NCI-H69 (cell line): ENCODE measurements around the gene GMPS.
"Not testable (repeated sequence)": the region's sequence is repeated elsewhere in the genome, so short reads cannot be mapped to it uniquely, and the experiment has no call there.

ENCODE experiments used
- DNase-seq: peaks from one replicate; lab custom pipeline; 2025; lab: John Stamatoyannopoulos, UW

The GMPS gene

DNA sequence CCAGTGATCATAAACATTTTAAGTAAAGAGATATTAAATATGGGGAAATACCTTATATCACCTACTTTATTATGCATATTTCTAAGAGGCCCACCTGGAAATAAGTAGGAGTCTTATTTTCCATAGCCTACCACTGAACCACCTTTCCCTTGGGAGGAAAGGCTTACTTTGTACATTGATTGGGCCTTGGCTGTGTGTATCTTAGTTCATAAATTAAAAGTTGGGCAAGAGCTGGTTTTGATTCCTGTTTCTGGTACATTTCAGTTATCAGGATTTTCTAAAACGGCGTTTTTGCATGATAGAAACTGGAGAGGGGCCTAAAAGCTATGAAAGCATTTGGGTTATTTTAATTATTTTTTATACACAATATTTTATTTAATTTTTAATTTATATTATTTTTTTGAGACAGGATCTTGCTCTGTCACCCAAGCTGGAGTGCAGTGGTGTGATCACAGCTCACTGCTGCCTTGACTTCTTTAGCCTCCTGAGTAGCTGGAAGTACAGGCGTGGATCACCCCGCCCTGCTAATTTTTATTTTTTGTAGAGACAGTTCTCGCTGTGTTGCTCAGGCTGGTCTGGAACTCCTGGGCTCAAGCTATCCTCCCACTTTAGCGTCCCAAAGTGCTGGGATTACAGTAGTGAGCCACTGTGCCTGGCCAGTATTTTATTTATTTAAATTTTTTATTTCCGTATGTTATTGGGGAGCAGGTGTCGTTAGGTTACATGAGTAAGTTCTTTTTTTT lies 2.6 kb downstream of the GMPS start:
- no peak for DNase-seq

GRCh38 chr3:155876037-155876436 lies 5.6 kb downstream of the GMPS start:
- peak; percentile 5 for DNase-seq

GRCh38 chr3:155876503-155876902 lies 6.1 kb downstream of the GMPS start:
- DNase-seq = no peak

DNA sequence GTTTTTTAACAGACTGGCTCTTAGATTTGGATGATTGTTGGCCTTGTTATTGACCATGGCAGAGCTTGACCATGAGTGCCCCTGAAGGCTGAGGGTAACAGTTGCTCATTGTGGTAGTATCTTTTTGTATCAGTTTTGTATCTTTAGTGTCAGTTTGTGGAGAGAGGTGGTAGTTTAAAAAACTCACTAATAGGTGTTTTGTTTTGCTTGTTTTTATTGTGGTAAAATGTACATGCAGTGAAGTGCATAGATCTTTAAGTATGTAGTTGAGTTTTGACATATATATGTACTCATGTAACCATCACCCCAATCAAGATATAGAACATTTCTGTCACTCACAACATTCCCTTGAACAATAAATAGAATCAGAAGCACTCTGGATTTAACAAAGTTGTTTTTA lies 9.8 kb downstream of the GMPS start:
- DNase-seq = no peak

GRCh38 chr3:155884292-155884691 lies 13.8 kb downstream of the GMPS start:
- DNase-seq = no peak

GRCh38 chr3:155885292-155885691 lies 14.8 kb downstream of the GMPS start:
- no peak for DNase-seq

- DNase-seq = not testable (repeated sequence)
These were observed 15.9 kb downstream of the GMPS start for GRCh38 chr3:155886348-155886747.

GRCh38 chr3:155886915-155887314 lies 16.5 kb downstream of the GMPS start:
- DNase-seq = no peak

- DNase-seq = no peak
These were observed 18.8 kb downstream of the GMPS start for GRCh38 chr3:155889212-155889611.

GRCh38 chr3:155889952-155890351 lies 19.5 kb downstream of the GMPS start:
- DNase-seq = no peak

- DNase-seq = peak; percentile 23
These were observed 20.3 kb downstream of the GMPS start for GRCh38 chr3:155890671-155891190.

DNA sequence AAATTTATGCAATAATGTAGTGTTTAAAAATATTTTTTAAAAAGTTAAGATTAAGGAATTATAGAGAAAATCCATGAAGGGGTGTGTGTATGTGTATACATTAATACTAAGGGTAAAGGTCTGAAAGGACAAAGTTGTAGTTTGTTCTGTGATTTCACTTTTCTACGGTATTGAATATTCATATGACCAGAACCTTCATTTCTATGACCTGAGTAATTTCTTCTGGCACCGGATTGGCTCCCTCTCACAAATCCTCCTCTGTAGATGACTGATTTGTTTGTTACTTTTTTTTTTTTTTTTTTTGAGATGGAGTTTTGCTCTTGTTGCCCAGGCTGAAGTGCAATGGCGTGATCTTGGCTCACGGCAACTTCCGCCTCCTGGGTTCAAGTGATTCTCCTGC lies 20.9 kb downstream of the GMPS start:
- no peak for DNase-seq

DNA sequence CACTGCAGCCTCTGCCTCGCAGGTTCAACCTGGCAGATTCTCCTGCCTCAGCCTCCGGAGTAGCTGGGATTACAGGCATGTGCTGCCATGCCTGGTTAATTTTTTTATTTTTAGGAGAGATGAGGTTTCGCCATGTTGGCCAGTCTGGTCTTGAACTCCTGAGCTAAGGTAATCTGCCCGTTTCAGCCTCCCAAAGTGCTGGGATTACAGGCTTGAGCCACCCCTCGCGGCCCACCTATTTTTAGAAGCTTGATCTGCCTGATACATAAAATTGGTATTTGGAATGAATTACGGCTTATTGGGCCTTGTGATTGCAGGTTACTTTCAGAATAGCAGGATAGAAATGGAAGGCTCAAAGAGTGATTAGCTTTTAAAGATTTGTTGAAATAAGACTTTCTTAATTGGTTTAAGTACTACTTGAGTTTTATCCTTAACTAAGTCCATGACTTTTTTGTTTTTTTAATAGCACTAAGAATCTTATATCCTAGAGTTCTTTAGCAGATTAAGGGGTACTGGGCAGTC lies 25.0 kb downstream of the GMPS start:
- no peak for DNase-seq

- no peak for DNase-seq
These were observed 36.5 kb downstream of the GMPS start for GRCh38 chr3:155906900-155907299.

DNA sequence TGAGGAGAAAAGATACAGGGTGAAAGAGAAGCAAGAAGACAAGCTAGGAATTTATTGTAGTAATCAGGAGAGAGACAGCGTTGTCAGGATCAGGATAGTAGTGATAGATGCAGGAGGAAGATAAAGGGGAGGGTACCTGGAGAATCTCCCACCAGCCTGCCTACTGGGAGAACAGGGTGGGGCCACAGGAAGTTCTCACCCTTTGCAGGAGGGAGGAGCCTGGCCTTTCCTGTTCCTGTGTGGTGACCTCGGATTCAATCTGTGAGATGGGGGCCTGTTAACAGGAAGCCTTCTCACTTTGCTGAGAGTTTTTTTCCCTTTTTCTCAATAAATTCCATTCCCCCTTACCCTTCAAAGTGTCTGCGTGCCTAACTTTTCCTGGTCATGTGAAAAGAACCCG lies 37.6 kb downstream of the GMPS start:
- DNase-seq = no peak

DNA sequence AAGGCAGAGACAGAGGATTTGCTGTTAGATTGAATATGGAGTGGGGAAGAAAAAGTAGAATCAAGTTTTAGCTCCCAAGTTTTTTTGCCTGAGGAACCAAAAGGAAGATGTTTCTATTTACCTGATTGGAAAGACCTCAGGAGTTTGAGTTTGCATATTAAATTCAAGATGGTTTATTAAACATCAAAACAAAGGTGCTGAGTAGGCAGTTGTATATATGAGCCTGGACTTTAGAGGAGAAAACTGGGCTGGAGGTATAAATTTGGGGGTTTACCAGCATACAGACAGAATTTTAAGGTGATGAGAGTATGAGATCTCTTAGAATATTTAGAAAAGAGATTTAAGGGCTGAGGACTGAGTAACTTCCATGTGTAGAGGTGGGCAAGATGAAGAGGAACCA lies 38.2 kb downstream of the GMPS start:
- no peak for DNase-seq

- DNase-seq = no peak
These were observed 41.6 kb downstream of the GMPS start for GRCh38 chr3:155912090-155912489.

DNA sequence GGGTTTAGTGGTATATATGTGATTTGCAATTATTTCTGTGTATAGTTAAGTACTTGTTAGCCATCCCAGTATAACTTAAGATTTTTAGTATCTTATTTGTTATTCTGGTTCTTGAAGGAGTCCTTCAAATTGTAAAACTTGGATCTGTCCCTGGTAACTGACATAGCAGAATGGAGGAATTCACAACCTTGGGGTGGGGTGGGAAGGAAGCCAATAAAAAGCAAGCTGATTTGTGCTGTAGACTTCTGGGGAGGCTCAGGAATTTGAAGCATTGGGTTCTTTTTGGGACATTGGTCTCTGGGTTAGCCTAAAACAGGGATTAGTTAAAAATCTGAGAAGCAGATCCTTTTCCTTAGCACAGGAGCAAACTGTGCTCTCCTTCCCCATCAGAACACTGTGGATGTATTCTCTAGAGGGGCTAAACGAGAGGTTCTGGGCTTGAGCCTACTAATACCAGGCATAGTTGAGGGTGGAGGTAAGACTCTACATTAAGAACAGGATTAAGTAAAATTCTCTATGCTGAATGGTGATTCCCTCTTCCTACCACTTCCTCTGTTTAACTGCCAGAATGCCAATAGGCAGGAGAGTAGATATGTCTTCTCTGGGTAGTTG lies 42.2 kb downstream of the GMPS start:
- no peak for DNase-seq

DNA sequence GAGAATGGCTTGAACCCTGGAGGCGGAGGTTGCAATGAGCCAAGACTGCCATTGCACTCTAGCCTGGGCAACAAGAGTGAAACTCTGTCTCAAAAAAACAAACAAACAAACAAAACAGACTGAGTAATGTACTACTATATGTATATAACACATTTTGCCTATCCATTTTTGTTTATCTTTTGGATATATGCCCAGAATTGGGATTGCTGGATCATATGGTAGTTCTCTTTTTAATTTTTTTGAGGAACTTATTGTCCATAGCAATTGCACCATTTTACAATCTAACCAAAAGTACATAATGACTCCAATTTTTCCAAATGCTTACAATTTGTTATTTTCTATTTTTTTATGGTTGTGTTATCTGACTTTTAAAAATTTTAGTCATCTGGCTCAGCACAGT lies 47.3 kb downstream of the GMPS start:
- no peak for DNase-seq

DNA sequence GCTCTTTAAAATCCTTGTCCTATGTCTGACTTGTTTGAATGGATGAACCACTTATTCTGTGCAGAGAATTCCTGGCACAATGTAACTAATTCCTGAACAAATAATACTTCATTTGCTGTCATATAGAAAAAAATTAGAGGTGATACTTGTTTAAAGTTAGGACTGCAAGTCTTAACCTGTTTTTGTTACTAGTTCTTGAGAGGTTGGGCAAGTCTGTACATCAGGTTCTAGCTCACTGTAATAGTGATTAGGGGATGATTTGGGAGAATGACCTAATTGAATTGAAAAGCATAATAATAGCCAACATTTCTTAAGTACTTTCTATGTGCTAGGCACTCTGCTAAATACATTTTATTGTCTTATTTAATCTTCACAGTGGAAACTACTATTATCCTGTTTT lies 49.3 kb downstream of the GMPS start:
- DNase-seq = no peak

- no peak for DNase-seq
These were observed 51.0 kb downstream of the GMPS start for GRCh38 chr3:155921486-155921885.

DNA sequence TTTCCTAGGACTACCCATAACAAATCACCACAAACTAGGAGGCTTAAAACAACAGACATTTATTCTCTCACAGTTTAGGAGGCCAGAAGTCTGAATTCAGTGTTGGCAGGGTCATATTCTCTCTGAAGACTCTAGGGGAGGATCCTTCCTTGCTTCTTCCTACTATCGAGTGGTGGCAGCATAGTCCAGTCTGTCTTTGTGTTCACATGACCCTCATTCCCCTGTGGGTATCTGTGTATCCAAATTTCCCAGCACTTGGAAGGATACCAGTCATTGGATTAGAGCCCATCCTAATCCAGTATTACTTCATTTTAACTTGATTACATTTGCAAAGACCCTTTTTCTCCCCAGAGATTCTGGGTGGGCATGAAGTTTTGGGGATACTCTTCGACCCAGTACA lies 63.8 kb downstream of the GMPS start:
- no peak for DNase-seq

DNA sequence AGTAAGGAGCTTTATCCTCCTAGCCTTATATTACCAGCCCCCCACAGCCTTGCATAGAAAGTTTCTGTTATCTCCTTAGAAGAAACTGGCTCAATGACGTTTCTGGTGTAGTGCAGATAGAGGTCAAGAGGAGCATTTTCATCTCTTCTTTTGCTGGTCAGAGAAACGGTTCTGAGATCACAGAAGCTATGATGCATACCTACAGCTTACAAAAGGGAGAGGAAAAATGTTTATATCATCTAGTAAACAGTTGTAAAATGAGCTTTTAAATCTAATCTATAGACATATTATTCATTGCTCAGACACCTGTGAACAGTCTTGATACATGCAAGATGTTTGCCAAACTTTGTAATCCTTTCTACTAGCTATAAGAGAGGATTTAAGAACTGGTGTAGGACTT lies 68.0 kb downstream of the GMPS start:
- DNase-seq = no peak

- DNase-seq = no peak
These were observed 70.9 kb downstream of the GMPS start for GRCh38 chr3:155941354-155941753.
